DMS 273 (cell line): Measurements from ENCODE around the gene COBLL1.

Experiments used
- DNase-seq: peaks from one replicate; lab custom pipeline; 2025; ENCODE audit not compliant: unreplicated experiment; lab: John Stamatoyannopoulos, UW

The COBLL1 gene

DNA sequence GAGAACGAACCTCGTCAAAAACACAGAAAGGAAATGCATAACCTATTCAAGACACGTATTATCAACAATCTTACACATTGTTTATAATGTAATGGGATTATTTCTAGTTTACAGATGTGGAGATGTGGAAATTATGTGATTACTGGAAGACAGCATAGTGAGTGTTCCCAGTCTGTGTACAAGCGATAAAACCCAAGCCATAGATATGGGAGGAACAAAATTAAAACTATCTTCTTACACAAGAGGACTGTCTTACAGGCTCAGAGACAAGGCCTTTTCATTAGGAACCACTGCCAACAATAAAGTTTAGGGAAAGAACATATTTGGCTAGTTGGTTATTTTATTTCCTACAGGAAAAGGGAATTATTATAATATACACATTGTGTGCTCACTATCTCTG is 20.3 kb downstream of the COBLL1 start:
- DNase-seq, result no peak

DNA sequence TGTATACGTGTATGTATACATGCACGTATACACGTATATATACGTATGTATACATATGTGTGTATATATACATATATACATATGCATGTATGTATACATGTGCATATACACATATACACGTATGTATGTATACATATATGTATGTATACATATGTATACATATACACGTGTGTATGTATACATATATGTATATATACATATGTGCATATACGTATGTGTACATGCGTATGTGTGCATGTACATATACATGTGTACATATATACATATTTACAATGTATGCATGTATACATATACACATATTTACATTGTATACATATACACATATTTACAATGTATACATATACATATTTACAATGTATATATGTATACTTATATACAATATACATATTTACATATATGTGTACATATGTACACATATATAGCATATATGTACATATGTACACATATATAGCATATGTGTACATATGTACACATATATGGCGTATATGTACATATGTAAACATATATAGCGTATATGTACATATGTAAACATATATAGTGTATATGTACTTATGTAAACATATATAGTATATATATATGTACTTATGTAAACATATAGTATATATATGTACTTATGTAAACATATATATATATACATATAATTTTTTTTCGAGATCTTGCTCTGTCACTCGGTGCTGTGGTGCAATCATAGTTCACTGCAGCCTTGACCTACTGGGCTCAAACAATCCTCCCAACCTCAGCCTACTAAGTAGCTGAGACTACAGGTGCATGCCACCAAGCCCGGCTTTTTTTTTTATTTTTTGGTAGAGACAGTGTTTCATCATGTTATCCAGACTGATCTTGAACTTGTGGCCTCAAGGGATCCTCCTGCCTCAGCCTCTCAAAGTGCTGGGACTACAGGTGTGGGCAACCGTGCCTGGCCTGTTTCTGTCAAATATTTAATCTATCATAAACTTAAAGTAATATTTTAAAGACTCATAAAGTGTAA is 23.2 kb downstream of the COBLL1 start:
- no peak for DNase-seq

DNA sequence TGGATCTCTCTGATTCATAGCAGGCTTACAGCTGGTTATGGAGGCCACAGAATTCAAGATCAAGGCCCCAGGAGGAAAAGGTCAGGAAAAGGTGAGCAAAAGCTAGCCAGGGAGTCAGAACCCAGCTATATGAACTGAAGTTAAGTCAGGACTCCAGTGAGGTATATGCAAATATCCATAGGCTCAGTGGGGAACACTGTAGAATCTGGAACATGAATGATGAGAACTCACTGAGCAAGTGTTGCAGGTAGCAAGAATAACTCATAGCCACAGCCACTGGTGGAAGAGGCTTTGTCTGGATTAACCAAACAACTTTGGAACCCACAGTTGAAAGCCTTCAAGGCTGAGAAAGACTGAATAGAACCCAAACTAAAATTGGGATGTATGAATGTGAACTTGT is 24.7 kb downstream of the COBLL1 start:
- DNase-seq, result no peak

GRCh38 chr2:164816046-164816445 is 25.6 kb downstream of the COBLL1 start:
- DNase-seq, result no peak

DNA sequence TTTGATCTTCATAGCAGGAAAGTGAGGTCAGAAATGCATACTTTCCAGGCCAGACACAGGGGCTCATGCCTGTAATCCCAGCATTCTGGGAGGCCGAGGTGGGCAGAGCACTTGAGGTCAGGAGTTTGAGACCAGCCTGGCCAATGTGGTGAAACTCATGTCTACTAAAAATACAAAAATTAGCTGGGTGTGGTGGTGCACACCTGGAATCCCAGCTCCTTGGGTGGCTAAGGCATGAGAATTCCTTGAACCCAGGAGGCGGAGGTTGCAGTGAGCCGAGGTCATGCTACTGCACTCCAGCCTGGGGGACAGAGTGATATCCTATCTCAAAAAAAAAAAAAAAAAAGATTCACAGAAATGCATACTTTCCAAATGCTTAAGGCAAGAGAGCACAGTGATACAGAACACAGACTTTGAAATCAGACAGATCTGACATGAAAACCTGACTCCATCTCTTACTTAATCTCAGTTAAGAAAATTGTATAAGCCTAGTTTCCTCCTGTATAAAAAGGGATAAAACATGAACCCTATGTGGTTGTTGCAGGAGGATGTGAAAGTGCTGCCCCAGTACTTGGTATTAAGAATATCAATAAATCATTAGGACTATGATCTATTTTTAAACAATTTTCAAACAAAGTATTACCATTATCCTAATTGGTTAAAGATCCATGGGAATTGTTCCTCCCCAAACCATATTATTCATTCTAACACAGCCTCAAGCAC is 26.4 kb downstream of the COBLL1 start:
- DNase-seq, result no peak

DNA sequence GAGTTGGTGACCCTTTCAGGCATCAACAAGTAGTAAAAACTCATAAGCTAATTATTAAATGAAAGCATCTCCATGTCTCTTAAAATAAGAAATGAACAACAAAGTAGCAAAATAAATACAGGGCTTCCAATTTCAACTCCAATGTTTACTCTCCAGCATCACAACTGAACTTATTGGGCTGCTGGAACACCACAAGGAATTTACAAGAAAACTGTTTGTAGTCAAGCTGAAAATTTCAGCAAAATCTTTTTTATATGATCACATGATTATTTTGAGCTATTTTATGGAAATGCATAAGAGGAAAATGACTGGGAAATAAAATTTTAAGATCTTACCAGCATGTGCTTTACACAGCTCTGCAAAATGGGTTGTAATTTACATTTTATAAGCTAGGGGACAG is 28.1 kb downstream of the COBLL1 start:
- no peak for DNase-seq

- no peak for DNase-seq
These were observed 29.2 kb downstream of the COBLL1 start for GRCh38 chr2:164812378-164812777.

DNA sequence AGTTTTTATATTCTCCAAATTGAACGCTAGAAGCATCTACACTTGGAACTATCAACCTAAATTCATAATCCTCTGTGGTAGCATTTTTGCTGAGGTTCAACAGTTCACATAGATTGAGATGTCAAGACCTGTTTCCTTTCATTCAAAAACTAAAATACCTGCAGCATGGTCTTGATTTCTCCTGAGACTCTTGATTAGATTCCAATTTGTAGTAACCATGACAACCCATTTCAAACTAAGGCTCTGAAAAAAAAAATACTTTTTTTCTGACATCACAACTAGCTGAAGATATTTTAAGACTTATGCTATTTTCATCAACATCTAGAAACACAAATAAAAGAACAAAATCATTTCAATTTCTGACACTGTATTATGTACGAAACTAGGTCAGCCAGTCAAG is 29.8 kb downstream of the COBLL1 start:
- no peak for DNase-seq

GRCh38 chr2:164810843-164811242 is 30.8 kb downstream of the COBLL1 start:
- DNase-seq, result no peak

DNA sequence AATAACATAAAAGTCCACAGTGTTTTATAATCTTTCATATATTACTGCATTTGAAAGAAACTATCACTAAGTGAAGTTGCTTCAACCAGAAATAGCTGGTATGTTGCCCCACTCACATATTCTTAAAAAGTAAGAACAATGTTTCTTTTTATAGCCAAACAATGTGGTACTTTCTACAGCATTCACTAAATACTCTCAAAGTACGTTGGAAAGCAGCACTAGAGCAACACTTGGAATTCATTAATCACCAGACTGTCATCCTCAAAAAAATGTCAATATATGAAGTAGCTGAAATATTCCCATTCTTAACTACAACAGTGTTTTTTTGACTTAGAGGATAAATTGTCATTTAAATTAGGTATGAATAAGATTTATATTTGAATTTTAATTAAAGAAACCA is 32.8 kb downstream of the COBLL1 start:
- DNase-seq, result no peak

GRCh38 chr2:164803776-164804466 is 37.7 kb downstream of the COBLL1 start:
- DNase-seq, result no peak

GRCh38 chr2:164802095-164802707 is 39.4 kb downstream of the COBLL1 start:
- no peak for DNase-seq

DNA sequence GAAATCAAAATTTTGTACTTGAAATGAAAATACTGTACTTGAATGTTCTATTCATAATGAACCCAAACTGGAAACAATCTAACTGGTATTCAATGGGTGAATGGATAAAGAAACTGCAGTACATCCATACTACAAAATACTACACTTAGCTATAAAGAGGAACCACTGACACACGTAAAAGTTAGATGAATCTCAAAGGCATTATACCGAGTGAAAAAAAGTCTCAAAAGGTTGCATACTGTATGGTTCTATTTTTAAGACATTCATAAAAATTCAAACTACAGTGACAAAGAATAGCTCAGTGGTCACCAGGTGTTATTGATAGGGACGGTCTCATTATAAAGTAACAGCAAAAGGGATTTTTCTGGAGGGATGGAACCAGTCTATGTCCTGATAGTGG is 41.1 kb downstream of the COBLL1 start:
- no peak for DNase-seq

- DNase-seq, result no peak
These were observed 44.0 kb downstream of the COBLL1 start for GRCh38 chr2:164797627-164798026.

GRCh38 chr2:164796999-164797398 is 44.6 kb downstream of the COBLL1 start:
- DNase-seq, result no peak

GRCh38 chr2:164794432-164795231 is 47.0 kb downstream of the COBLL1 start:
- DNase-seq, result no peak

DNA sequence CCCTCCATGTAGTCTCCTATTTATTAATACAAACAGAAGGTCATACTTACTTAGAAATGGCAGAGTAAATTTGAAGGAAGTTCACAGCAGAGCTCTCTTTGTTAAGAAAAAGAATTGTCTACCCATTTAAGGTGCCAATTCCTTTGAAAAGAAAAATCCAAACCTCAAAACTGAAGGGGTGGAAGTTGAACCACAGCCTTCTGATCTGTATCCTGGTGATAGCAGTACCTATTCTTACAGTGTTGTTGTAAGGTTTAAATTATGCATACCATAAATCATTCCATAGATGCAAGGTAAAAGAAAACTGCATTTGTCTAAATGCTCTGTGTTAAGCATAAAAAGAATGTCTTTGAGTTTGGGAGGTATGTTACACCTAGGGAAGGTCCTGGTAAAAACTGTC is 47.6 kb downstream of the COBLL1 start:
- no peak for DNase-seq

DNA sequence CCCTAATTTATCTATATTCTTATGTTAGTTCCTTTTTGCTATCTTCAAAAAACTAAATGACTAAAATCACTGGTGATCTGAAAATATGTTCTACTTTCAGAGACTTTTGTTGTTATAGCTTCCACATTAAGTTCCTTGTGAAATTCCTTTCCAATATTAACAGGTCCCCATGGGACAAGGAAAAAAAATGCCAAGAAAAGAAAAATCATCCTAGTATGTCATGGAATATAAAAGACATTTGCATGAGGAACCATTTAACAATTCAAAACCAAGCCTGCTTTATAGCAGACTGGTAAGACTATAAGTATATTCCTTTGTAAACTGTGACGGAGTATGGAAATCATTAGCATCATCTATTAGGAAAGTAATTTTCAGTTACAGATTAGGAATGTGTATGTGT is 48.1 kb downstream of the COBLL1 start:
- DNase-seq, result no peak

GRCh38 chr2:164792316-164793170 is 49.1 kb downstream of the COBLL1 start:
- peak; percentile 50 for DNase-seq
